Glutamatergic neuron (in vitro differentiated cells): ENCODE measurements around the gene ALDH16A1. TPM values are rescaled to one million over a fixed set of nuclear protein-coding genes. Genes with fewer than 3 reads are reported as not detected.

Source experiments
- DNase-seq: peaks from one replicate; pipeline ENCODE4 v3.0.0; 2022
- H3K27ac Mint-ChIP-seq: one replicate; pipeline ENCODE4 v1.8.0; 2020; ENCODE audit warnings: mild to moderate bottlenecking, mixed read lengths, inconsistent platforms; ENCODE audit not compliant: unreplicated experiment
- H3K27me3 Mint-ChIP-seq: one replicate; pipeline ENCODE4 v1.8.0; 2020; ENCODE audit warnings: mild to moderate bottlenecking, moderate library complexity, mixed read lengths, inconsistent platforms; ENCODE audit not compliant: unreplicated experiment
- H3K36me3 Mint-ChIP-seq: one replicate; pipeline ENCODE4 v1.8.0; 2020; ENCODE audit warnings: mild to moderate bottlenecking, mixed read lengths, inconsistent platforms; ENCODE audit not compliant: unreplicated experiment
- H3K4me1 Mint-ChIP-seq: one replicate; pipeline ENCODE4 v1.8.0; 2020; ENCODE audit warnings: mild to moderate bottlenecking, low read depth, mixed read lengths, inconsistent platforms; ENCODE audit not compliant: unreplicated experiment
- H3K4me3 Mint-ChIP-seq: one replicate; pipeline ENCODE4 v1.8.0; 2020; ENCODE audit warnings: mild to moderate bottlenecking, mixed read lengths, inconsistent platforms; ENCODE audit not compliant: unreplicated experiment
- H3K9me3 Mint-ChIP-seq: one replicate; pipeline ENCODE4 v1.8.0; 2020; ENCODE audit warnings: mild to moderate bottlenecking, moderate library complexity, mixed read lengths, inconsistent platforms; ENCODE audit not compliant: unreplicated experiment
- total RNA-seq: library from RNA; stranded (reverse); fragmentation: NEBNext Ultra II Directional; extraction: Animal tissue kit (Norgen Biotek cat#: 25700); gene quantifications from one replicate; pipeline ENCODE4 v1.2.1, GENCODE V29; 2021; ENCODE audit not compliant: unreplicated experiment
- TF ChIP-seq, protein P1 (sequence below): fragments of 200-600 bp; sonication (generic); IDR thresholded peaks from one replicate; pipeline ENCODE4 v1.5.0; 2021; ENCODE audit not compliant: partially characterized antibody, unreplicated experiment

The ALDH16A1 gene
- total RNA-seq, 1 donor from 2014 or later: 28.6 TPM

DNA sequence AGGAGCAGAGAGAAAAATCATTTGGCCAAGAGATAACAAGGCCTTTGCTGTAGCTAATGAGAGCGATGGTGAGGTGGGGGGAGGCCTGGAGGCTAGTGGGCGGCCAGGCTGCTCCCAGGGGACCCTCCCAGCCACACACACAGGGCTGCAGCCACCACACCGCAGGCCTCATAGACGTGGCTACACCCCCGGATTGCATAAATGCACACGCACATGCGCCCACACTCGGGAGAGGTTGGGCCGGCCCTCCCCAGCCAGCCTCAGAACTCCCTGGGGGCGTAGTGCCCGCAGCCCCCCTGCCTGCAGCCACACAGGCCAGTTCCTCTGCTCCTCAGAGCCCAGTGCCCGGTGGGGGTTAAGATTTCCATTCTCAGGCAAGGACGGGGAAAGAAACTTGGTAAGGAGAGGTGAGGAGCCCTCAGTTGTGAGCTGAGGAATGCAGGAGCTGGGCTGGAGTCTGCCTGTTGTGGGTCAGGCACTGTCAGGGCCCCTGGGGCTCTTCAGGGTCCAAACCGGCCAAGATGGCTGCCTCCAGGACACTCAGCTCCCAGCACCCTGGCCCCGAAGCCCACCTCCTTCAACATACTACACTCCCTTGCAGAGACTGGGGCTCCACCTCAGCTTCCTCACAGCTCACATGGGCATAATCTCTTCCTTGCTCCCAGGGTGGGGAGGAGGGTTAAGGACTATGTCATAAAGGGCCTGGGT is 37.8 kb upstream of the ALDH16A1 start:
- Mint-ChIP-seq H3K27ac (no peak overlapping the region), H3K36me3 (no peaks in the 10 kb centered on the region), H3K27me3 (peaks cover 17% of the 10 kb centered on the region), H3K4me1 (peaks cover 10% of the 10 kb centered on the region), H3K9me3 (peaks cover 1% of the 10 kb centered on the region), H3K4me3 (no peak overlapping the region)
- DNase-seq: no peak
- TF ChIP-seq, protein P1, sequence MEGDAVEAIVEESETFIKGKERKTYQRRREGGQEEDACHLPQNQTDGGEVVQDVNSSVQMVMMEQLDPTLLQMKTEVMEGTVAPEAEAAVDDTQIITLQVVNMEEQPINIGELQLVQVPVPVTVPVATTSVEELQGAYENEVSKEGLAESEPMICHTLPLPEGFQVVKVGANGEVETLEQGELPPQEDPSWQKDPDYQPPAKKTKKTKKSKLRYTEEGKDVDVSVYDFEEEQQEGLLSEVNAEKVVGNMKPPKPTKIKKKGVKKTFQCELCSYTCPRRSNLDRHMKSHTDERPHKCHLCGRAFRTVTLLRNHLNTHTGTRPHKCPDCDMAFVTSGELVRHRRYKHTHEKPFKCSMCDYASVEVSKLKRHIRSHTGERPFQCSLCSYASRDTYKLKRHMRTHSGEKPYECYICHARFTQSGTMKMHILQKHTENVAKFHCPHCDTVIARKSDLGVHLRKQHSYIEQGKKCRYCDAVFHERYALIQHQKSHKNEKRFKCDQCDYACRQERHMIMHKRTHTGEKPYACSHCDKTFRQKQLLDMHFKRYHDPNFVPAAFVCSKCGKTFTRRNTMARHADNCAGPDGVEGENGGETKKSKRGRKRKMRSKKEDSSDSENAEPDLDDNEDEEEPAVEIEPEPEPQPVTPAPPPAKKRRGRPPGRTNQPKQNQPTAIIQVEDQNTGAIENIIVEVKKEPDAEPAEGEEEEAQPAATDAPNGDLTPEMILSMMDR: no peak

DNA sequence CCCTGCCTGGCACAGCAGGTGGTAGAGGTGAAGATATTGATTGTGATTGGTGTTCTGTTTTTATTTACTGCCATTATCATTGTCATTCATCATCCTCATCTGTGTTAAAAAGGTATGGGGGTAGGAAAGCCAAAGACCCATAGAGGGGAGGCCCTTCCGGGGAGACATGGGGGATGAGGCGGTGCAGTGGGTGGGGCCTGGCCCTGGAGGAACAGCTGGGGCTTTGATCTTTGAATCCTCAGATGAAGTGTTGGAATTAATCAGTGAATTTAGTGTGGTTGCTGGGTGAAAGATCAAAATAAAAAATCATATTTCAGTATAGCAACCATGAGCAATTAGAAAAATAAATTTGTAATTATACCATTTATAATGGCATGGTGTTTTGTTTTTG is 37.2 kb upstream of the ALDH16A1 start:
- Mint-ChIP-seq H3K27me3 (peaks cover 17% of the 10 kb centered on the region), H3K4me3 (no peak overlapping the region), H3K9me3 (peaks cover 1% of the 10 kb centered on the region), H3K36me3 (no peaks in the 10 kb centered on the region), H3K27ac (no peak overlapping the region), H3K4me1 (peaks cover 10% of the 10 kb centered on the region)
- no peak for DNase-seq
- TF ChIP-seq, protein P1: no peak

DNA sequence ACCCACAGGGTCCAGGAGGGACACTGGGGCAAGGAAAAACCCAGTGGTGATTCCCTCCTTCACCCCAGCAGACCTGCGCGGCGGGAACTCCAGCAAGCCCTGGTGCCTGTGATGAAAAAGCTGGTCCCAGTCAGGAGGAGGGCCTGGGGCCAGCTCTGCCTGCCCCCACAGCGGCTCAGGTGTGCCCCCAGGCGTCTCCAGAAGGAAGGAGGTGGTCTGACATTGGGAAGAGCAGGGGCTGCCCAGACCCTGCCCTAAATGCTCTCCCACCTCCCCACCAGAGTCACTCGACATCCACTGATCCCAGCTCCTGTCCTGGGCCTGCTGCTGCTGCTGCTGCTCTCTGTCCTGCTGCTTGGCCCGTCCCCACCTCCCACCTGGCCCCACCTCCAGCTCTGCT is 35.9 kb upstream of the ALDH16A1 start:
- Mint-ChIP-seq H3K27me3 (peaks cover 17% of the 10 kb centered on the region), H3K9me3 (peaks cover 4% of the 10 kb centered on the region), H3K4me3 (no peak overlapping the region), H3K27ac (no peak overlapping the region), H3K4me1 (peaks cover 13% of the 10 kb centered on the region), H3K36me3 (no peaks in the 10 kb centered on the region)
- DNase-seq: no peak
- TF ChIP-seq, protein P1: no peak

DNA sequence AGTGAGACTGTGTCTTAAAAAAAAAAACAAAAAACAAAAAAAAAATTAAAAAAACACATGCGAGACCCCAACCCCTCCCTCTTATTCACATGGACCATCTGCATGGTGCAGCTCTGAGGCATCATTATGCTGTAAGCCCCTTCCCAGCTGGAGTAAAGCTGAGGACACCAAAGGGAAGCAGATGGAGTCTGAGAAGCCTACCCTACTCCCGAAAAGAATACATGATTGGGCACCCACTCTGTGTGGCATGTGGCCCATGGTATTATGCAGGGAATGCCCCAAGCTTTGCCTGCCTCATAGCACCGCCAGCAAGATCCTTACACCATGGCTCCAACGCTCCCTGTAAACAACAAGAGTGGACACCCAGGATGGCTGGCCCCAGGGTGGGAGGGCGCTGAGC is 34.5 kb upstream of the ALDH16A1 start:
- peaks cover 18% of the 10 kb centered on the region for H3K4me1 Mint-ChIP-seq
- no peaks in the 10 kb centered on the region for H3K36me3 Mint-ChIP-seq
- H3K9me3 Mint-ChIP-seq: peaks cover 7% of the 10 kb centered on the region
- DNase-seq: no peak
- H3K27ac Mint-ChIP-seq: no peak overlapping the region
- TF ChIP-seq, protein P1: no peak
- H3K4me3 Mint-ChIP-seq: no peak overlapping the region
- peaks cover 19% of the 10 kb centered on the region for H3K27me3 Mint-ChIP-seq

DNA sequence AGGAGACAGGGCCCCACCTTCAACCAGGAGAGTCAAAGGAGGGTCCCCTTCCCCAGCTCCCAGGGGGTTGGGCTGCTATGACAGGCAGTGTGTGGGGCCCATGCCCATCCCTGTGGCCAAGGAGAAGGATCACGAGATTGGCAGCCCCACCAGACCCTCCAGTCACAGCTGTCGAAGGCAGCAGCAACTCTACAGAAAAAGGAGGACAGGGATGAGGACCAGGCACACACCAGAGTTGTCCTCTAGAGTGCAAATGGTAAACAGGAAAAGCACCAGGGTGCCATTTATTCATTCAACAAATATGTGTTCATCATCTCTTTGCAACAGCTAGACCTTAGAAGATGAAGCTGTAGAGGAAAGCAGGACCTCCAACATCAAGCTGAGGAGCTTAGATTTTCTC is 33.9 kb upstream of the ALDH16A1 start:
- peaks cover 22% of the 10 kb centered on the region for H3K4me1 Mint-ChIP-seq
- H3K27me3 Mint-ChIP-seq: peaks cover 23% of the 10 kb centered on the region
- DNase-seq: no peak
- peaks cover 7% of the 10 kb centered on the region for H3K9me3 Mint-ChIP-seq
- no peak overlapping the region for H3K4me3 Mint-ChIP-seq
- no peaks in the 10 kb centered on the region for H3K36me3 Mint-ChIP-seq
- H3K27ac Mint-ChIP-seq: no peak overlapping the region
- TF ChIP-seq, protein P1: no peak
